GM19240 (cell line): ENCODE data around the gene PRPF19.

Experiments used
- DNase-seq: peaks from one replicate; pipeline ENCODE4 v3.0.0; 2011; ENCODE audit warnings: low spot score; ENCODE audit not compliant: insufficient read length

Gene PRPF19

GRCh38 chr11:60906132-60906972 is at the start of gene PRPF19:
TSS of gene PRPF19 (minus strand) at chr11:60906585. CDS start at chr11:60906382, 203 bp downstream.
- no peak for DNase-seq

- DNase-seq = no peak
These were observed 49.2 kb upstream of the PRPF19 start for GRCh38 chr11:60955571-60955970.

- no peak for DNase-seq
These were observed 48.0 kb upstream of the PRPF19 start for GRCh38 chr11:60954421-60954820.

- DNase-seq = no peak
These were observed 47.4 kb upstream of the PRPF19 start for GRCh38 chr11:60953781-60954180.

- no peak for DNase-seq
These were observed 46.4 kb upstream of the PRPF19 start for GRCh38 chr11:60952742-60953170.

- peak; percentile 83 for DNase-seq
These were observed 45.7 kb upstream of the PRPF19 start, which contains the start of gene SLC15A3 for GRCh38 chr11:60951904-60952741. TSS of gene SLC15A3 (minus strand) at chr11:60952176. CDS start at chr11:60951551, 625 bp downstream.

GRCh38 chr11:60951606-60951903 is 45.2 kb upstream of the PRPF19 start:
- no peak for DNase-seq

- no peak for DNase-seq
These were observed 44.7 kb upstream of the PRPF19 start for GRCh38 chr11:60950933-60951605.

GRCh38 chr11:60950024-60950423 is 43.6 kb upstream of the PRPF19 start:
- no peak for DNase-seq

- no peak for DNase-seq
These were observed 41.9 kb upstream of the PRPF19 start for GRCh38 chr11:60948250-60948649.

GRCh38 chr11:60947700-60948099 is 41.3 kb upstream of the PRPF19 start:
- DNase-seq = no peak

GRCh38 chr11:60946601-60947264 is 40.3 kb upstream of the PRPF19 start:
- DNase-seq = no peak

- DNase-seq = no peak
These were observed 38.9 kb upstream of the PRPF19 start for GRCh38 chr11:60945295-60945667.

GRCh38 chr11:60944490-60945294 is 38.3 kb upstream of the PRPF19 start:
- no peak for DNase-seq

GRCh38 chr11:60942970-60943565 is 36.7 kb upstream of the PRPF19 start:
- no peak for DNase-seq

- DNase-seq = no peak
These were observed 35.8 kb upstream of the PRPF19 start for GRCh38 chr11:60942219-60942618.

GRCh38 chr11:60941371-60942119 is 35.2 kb upstream of the PRPF19 start:
- no peak for DNase-seq

GRCh38 chr11:60939855-60940254 is 33.5 kb upstream of the PRPF19 start:
- DNase-seq = no peak

- DNase-seq = no peak
These were observed 32.9 kb upstream of the PRPF19 start for GRCh38 chr11:60939301-60939700.
